Thymus (tissue), 11 donors: ENCODE results near the gene ARHGAP29. TPM values are rescaled to one million over a fixed set of nuclear protein-coding genes. Genes with fewer than 3 reads are reported as not detected.

Source experiments
- DNase-seq, 9 donors: peaks; one replicate each; pipeline ENCODE4 v3.0.0-alpha.2; 2013; ENCODE audit warnings: low spot score in 9 of 9, low read depth in 6 of 9, missing footprints in 1 of 9
- H3K27ac ChIP-seq, 2 donors: one replicate each; pipeline ENCODE4 v1.5.1; 2013; ENCODE audit warnings: control low read depth in 1 of 2, low read depth in 1 of 2, low read length in 1 of 2, mild to moderate bottlenecking in 1 of 2, moderate library complexity in 1 of 2
- H3K27me3 ChIP-seq, 2 donors: one replicate each; pipeline ENCODE4 v1.5.1; 2013; ENCODE audit warnings: low read length in 1 of 2; ENCODE audit not compliant: control insufficient read depth in 2 of 2, insufficient read depth in 1 of 2
- H3K36me3 ChIP-seq, 2 donors: one replicate each; pipeline ENCODE4 v1.5.1; 2013; ENCODE audit warnings: low read length in 1 of 2, mild to moderate bottlenecking in 1 of 2, moderate library complexity in 1 of 2; ENCODE audit not compliant: control insufficient read depth in 2 of 2, insufficient read depth in 2 of 2
- H3K4me1 ChIP-seq, 2 donors: one replicate each; pipeline ENCODE4 v1.5.1; 2013; ENCODE audit warnings: low read length in 2 of 2; ENCODE audit not compliant: control insufficient read depth in 2 of 2, insufficient read depth in 2 of 2
- H3K4me3 ChIP-seq, 2 donors: one replicate each; pipeline ENCODE4 v1.5.1; 2013; ENCODE audit warnings: low read length in 2 of 2, control low read depth in 1 of 2, mild to moderate bottlenecking in 1 of 2
- H3K9me3 ChIP-seq, 2 donors: one replicate each; pipeline ENCODE4 v1.5.1; 2013; ENCODE audit warnings: low read length in 1 of 2, mild to moderate bottlenecking in 1 of 2; ENCODE audit not compliant: control insufficient read depth in 2 of 2, insufficient read depth in 1 of 2
- WGBS: extraction: QIAGEN DNeasy Blood & Tissue Kit; methylation state at CpG from one replicate; pipeline ENCODE4 v1.1.7; 2013; 5-methylcytosine and 5-hydroxymethylcytosine counted together
- polyA plus RNA-seq: library from polyadenylated mRNA; stranded (reverse); fragments of 200-250 nt; gene quantifications from one replicate; pipeline ENCODE4 v1.2.3, GENCODE V29; 2013
- total RNA-seq: library from RNA; stranded (reverse); fragments of 120-200 nt; gene quantifications from one replicate; pipeline ENCODE4 v1.2.4, GENCODE V29; 2013
- donor health status: healthy.

Gene ARHGAP29
- total and polyA plus RNA-seq, 2 donors = 5.4 to 10.8 TPM

DNA sequence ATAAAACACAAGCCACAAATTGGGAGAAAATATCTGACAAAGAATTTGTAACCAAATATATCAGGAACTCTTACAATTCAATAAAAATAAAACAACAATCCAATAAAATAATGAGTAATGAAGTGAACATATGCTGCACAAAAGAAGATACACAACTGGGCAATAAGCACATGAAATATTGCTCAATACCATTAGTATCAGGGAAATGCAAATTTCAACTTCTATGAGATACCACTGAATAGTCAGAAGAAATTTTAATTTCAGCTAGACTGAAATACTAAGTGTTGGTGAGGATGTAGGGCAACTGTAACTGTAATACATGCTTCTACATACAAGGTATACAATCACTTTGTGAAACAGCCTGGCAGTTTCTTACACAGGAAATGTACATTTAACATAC, 7.4 kb upstream of the ARHGAP29 start:
- H3K4me1 ChIP-seq = peaks cover 6 to 9% of the 10 kb centered on the region in 2 donors
- H3K27ac ChIP-seq = no peak overlapping the region
- no peak for DNase-seq
- no peak overlapping the region for H3K4me3 ChIP-seq
- H3K9me3 ChIP-seq = no peaks in the 10 kb centered on the region
- H3K27me3 ChIP-seq = peaks cover 49 to 71% of the 10 kb centered on the region in 2 donors
- no peaks in the 10 kb centered on the region for H3K36me3 ChIP-seq

DNA sequence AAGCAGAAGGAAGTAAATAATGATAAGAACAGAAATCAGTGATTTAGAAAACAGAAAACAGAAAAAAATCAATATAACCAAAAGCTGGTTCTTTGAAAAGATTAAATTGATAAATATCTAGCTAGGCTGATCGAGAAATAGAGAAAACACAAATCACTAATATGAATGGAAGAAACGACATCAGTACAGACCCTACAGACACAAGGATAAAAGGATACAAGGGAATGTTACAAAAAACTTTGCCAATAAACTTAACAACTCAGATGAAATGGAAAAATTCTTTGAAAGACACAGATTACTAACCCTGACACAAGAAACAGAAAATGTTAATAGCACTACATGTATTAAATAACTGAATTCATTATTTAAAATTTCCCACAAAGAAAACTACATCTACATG, 6.3 kb upstream of the ARHGAP29 start:
- Histone ChIP-seq H3K27ac (no peak overlapping the region), H3K36me3 (no peaks in the 10 kb centered on the region), H3K4me3 (no peak overlapping the region), H3K4me1 (peaks cover 6 to 9% of the 10 kb centered on the region in 2 donors), H3K9me3 (no peaks in the 10 kb centered on the region), H3K27me3 (peaks cover 51 to 71% of the 10 kb centered on the region in 2 donors)
- WGBS = 97% methylated on average over 2 of the region's 2 CpGs
- no peak for DNase-seq

DNA sequence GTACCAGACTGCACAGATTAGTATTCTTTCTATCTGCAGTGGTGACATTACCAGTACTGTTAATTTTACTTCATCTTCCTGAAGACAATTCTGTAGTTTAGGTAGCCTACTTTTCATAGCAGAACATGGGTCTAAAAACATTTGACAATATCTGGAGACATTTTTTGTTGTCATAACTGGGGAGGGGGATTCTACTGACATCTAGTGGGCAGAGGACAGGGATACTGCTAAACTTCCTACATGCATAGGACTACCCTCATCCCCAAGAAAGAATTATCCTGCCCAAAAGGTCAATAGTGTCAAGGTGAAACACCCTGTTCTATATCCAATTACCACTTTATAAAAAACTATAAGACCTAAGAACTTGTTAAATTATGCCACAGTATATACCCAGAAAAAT, 3.4 kb upstream of the ARHGAP29 start:
- Histone ChIP-seq H3K4me3 (no peak overlapping the region), H3K9me3 (peaks cover 0 to 2% of the 10 kb centered on the region in 2 donors), H3K36me3 (no peaks in the 10 kb centered on the region), H3K27ac (no peak overlapping the region), H3K4me1 (peaks cover 0 to 15% of the 10 kb centered on the region in 2 donors), H3K27me3 (peaks cover 52 to 70% of the 10 kb centered on the region in 2 donors)
- peak in 4 of 9 donors; percentile 21 to 61 (median 30) for DNase-seq

GRCh38 chr1:94239796-94240195, 2.4 kb upstream of the ARHGAP29 start:
- peaks cover 0 to 2% of the 10 kb centered on the region in 2 donors for H3K9me3 ChIP-seq
- H3K36me3 ChIP-seq = no peaks in the 10 kb centered on the region
- H3K27me3 ChIP-seq = peaks cover 53 to 70% of the 10 kb centered on the region in 2 donors
- H3K27ac ChIP-seq = no peak overlapping the region
- no peak overlapping the region for H3K4me3 ChIP-seq
- H3K4me1 ChIP-seq = peaks cover 0 to 15% of the 10 kb centered on the region in 2 donors
- no peak for DNase-seq

- H3K36me3 ChIP-seq = no peaks in the 10 kb centered on the region
- H3K4me3 ChIP-seq = no peak overlapping the region
- no peak overlapping the region for H3K27ac ChIP-seq
- H3K9me3 ChIP-seq = peaks cover 0 to 2% of the 10 kb centered on the region in 2 donors
- DNase-seq = no peak
- WGBS = 14% methylated on average over 3 of the region's 3 CpGs
- peaks cover 0 to 15% of the 10 kb centered on the region in 2 donors for H3K4me1 ChIP-seq
- H3K27me3 ChIP-seq = peaks cover 51 to 71% of the 10 kb centered on the region in 2 donors
These were observed 1.7 kb upstream of the ARHGAP29 start for GRCh38 chr1:94239051-94239450.

- H3K4me1 ChIP-seq = peaks cover 0 to 15% of the 10 kb centered on the region in 2 donors
- WGBS = 2% methylated on average over 39 of the region's 39 CpGs
These were observed 624 bp downstream of the ARHGAP29 start for GRCh38 chr1:94236630-94237290.

GRCh38 chr1:94236013-94236491, 1.3 kb downstream of the ARHGAP29 start:
- H3K36me3 ChIP-seq = no peaks in the 10 kb centered on the region
- WGBS = 1% methylated on average over 6 of the region's 6 CpGs
- H3K9me3 ChIP-seq = peaks cover 0 to 2% of the 10 kb centered on the region in 2 donors
- H3K4me1 ChIP-seq = peaks cover 0 to 15% of the 10 kb centered on the region in 2 donors
- H3K4me3 ChIP-seq = peak overlapping the region in 1 of 2 donors; percentile 17
- H3K27me3 ChIP-seq = peaks cover 58 to 90% of the 10 kb centered on the region in 2 donors
- peak in 1 of 9 donors; percentile 17 for DNase-seq
- H3K27ac ChIP-seq = peak overlapping the region in 1 of 2 donors; percentile 36

More at GRCh38 chr1:94236630-94237290, 624 bp downstream of the ARHGAP29 start:
- peak in 3 of 9 donors; percentile 14 to 49 (median 25) for DNase-seq
- Histone ChIP-seq H3K27ac (peak overlapping the region in 1 of 2 donors; percentile 66), H3K9me3 (peaks cover 0 to 2% of the 10 kb centered on the region in 2 donors), H3K27me3 (peaks cover 58 to 87% of the 10 kb centered on the region in 2 donors), H3K4me3 (peak overlapping the region; percentile 17 to 50), H3K36me3 (no peaks in the 10 kb centered on the region)

DNA sequence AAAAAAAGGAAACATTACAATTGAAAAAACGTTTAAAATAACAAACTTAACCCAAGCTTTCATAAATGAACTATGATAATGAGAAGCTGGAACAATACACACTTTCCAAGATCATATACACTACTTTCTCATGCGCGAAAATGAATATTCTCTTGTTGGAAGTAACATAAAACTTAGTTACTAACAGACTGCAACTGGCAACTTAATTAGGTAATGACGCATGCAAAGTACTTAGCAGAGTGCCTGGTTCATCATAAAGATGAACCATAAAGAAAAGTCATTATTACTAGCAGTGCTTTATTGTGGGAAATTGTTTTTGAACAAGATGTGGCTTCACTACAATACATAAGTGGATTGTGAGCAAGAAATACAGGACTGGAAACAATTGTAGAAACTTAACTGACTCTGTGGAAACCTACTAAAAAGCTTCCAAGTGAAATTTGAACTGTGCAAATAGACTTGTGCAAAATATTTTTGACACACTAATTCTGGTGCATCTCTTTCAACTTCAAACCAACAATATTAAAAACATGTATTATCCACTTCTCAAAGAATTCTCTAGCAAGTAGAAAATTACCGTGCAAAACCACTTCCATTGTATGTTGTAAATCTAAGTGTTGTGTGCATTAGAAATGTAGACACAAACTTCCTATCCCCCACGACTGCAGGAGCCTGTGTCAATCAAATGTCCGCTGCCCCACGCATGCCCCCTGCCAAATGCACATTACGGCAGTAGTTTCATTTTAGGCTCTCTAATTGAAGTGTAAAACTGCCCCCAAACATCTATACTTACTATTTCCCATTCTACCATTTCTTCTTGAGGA, 2.0 kb downstream of the ARHGAP29 start:
- no peaks in the 10 kb centered on the region for H3K36me3 ChIP-seq
- no peak overlapping the region for H3K4me3 ChIP-seq
- H3K4me1 ChIP-seq = peaks cover 0 to 15% of the 10 kb centered on the region in 2 donors
- no peak for DNase-seq
- WGBS = 36% methylated on average over 9 of the region's 9 CpGs
- no peak overlapping the region for H3K27ac ChIP-seq
- H3K27me3 ChIP-seq = peaks cover 59 to 86% of the 10 kb centered on the region in 2 donors
- peaks cover 0 to 2% of the 10 kb centered on the region in 2 donors for H3K9me3 ChIP-seq

DNA sequence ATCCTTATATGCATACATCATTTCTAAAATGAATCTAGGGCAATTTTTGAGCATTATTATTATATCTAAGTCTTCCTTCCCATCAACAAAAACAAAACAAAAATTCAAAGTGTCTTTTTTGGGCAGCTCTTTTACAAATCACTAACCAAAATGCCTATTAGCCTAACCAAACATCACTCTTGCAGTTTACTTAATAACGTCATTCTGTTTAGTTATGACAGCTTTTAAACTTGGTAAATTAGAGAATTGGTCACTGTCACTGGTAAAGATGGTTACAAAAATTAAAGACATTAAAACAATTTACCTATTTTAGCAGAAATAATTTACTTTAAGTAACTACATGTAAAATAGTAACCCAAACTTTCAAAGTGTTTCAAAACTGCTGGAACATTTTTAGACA, 2.8 kb downstream of the ARHGAP29 start:
- DNase-seq = no peak
- Histone ChIP-seq H3K4me3 (no peak overlapping the region), H3K27me3 (peaks cover 55 to 80% of the 10 kb centered on the region in 2 donors), H3K4me1 (peaks cover 0 to 15% of the 10 kb centered on the region in 2 donors), H3K36me3 (no peaks in the 10 kb centered on the region), H3K27ac (no peak overlapping the region), H3K9me3 (peaks cover 0 to 2% of the 10 kb centered on the region in 2 donors)
- WGBS = 95% methylated on average over 1 of the region's 1 CpG
